Kidney epithelial cell (primary cell): Measurements from ENCODE around the gene PNN. TPM values are rescaled to one million over a fixed set of nuclear protein-coding genes. Genes with fewer than 3 reads are reported as not detected.
"Not testable (repeated sequence)": the region's sequence is repeated elsewhere in the genome, so short reads cannot be mapped to it uniquely, and the experiment has no call there.

Experiments
- DNase-seq: peaks from one replicate; pipeline ENCODE4 v3.0.0-alpha.2; 2010; ENCODE audit warnings: low read depth
- H3K27me3 ChIP-seq: 2 replicates; pipeline ENCODE4 v1.6.0; 2011; ENCODE audit warnings: low read length; ENCODE audit not compliant: control insufficient read depth, insufficient read depth
- H3K36me3 ChIP-seq: 2 replicates; pipeline ENCODE4 v1.5.1; 2011; ENCODE audit warnings: low read length; ENCODE audit not compliant: control insufficient read depth, insufficient read depth
- H3K4me3 ChIP-seq: 2 replicates; pipeline ENCODE4 v1.5.1; 2011; ENCODE audit warnings: low read depth, mild to moderate bottlenecking, control low read depth, low read length
- total RNA-seq: library from RNA; depleted of rRNA; stranded (reverse); fragments of >200 nt; gene quantifications from 2 replicates; pipeline ENCODE4 v1.2.3, GENCODE V29; 2015
- TF ChIP-seq, protein P1 (sequence below): IDR thresholded peaks from 2 replicates; pipeline ENCODE4 v1.5.1; 2011; ENCODE audit warnings: mild to moderate bottlenecking, moderate library complexity, low read length, control low read depth, inconsistent platforms; ENCODE audit not compliant: insufficient read depth, poor library complexity, severe bottlenecking

The PNN gene
- total RNA-seq, 1 donor from 2014 or later = 33.5 TPM

DNA sequence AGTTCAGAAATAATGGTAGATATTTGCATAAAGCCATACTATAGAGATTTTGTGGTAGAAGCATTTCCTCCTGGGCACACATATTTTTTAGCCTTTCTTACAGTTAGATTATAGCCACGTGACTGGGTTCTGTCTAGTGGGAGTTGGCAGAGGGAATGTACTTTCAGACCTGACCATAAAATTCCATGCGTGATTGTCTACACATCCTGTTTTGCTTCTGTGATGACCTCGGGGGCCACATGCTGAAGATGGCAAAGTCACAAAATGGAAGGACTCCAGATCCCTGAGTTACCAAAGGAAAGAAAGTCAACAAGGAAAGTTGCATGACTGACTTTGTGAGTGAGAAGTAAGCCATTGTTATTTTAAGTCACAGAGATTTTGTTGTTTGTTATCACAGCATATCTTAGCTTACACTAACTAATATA lies 44.0 kb downstream of the PNN start:
- no peak overlapping the region for H3K4me3 ChIP-seq
- H3K27me3 ChIP-seq = no peaks in the 10 kb centered on the region
- no peaks in the 10 kb centered on the region for H3K36me3 ChIP-seq
- no peak for DNase-seq
- TF ChIP-seq, protein P1, sequence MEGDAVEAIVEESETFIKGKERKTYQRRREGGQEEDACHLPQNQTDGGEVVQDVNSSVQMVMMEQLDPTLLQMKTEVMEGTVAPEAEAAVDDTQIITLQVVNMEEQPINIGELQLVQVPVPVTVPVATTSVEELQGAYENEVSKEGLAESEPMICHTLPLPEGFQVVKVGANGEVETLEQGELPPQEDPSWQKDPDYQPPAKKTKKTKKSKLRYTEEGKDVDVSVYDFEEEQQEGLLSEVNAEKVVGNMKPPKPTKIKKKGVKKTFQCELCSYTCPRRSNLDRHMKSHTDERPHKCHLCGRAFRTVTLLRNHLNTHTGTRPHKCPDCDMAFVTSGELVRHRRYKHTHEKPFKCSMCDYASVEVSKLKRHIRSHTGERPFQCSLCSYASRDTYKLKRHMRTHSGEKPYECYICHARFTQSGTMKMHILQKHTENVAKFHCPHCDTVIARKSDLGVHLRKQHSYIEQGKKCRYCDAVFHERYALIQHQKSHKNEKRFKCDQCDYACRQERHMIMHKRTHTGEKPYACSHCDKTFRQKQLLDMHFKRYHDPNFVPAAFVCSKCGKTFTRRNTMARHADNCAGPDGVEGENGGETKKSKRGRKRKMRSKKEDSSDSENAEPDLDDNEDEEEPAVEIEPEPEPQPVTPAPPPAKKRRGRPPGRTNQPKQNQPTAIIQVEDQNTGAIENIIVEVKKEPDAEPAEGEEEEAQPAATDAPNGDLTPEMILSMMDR = no peak

DNA sequence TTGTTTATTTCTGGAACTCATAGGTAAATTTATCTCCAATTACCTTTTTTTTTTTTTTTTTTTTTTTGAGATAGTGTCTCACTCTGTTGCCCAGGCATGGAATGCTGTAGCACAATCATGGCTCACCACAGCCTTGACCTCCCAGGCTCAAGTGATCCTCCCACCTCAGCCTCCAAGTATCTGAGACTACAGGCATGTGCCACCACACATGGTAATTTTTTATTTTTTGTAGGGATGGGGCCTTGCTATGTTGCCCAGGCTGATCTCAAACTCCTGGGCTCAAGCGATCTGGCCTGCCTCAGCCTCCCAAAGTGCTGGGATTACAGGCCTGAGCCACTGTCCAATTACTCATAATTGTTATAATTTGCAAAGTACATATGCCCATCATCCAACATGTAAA lies 45.4 kb downstream of the PNN start:
- DNase-seq, H3K36me3 ChIP-seq, H3K27me3 ChIP-seq, H3K4me3 ChIP-seq: not testable (repeated sequence)

DNA sequence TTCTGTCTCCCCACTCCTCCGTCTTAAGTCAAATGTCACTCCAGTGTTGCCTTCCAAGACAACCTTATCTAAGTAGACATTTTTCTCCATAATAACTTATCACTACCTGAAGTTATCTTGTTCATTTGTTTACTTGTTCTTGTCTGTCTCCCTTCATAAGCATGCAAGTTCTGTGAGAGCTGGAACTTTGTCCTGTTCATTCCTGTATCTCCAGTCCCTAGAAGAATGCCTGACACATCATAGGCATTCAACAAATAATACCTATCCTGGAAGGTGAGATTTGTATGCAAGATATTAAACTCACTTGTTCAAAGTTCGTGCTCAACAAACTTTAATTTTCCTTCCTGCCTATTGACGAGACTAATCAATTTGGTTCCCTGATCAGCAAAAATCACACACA lies 53.0 kb downstream of the PNN start:
- TF ChIP-seq, protein P1 = no peak
- no peak overlapping the region for H3K4me3 ChIP-seq
- no peaks in the 10 kb centered on the region for H3K27me3 ChIP-seq
- DNase-seq = no peak
- no peaks in the 10 kb centered on the region for H3K36me3 ChIP-seq

DNA sequence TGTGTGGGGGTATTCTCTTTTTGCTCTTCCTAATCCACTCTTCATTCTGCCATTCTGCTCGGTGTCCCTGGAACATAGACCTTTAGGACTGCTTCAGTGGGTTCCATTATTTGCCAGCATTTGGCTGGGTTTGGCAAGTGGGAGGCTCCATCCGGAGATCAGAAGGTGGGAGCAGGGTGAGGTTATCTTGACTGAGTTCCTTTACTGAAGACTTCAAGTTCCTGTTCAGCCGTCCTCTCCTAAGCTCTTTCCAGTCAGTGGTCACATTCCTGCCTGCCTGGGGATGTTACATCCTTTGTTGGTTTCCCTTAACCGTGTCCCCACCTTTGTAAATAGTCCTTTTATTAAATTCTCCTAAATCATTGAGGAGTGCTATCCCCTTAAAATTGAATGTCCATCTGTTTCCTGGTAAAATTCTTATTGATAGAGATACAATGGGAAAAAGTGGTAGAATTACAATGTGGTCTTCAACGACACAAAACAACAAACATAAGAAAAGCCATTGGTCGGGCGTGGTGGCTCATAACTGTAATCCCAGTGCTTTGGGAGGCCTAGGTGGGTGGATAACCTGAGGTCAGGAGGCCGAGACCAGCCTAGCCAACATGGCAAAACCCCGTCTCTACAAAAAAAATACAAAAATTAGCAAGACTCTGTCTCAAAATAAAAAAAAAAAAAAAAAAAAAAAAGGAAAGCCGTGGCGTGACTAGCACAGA lies 53.6 kb downstream of the PNN start:
- Histone ChIP-seq H3K27me3 (no peaks in the 10 kb centered on the region), H3K36me3 (no peaks in the 10 kb centered on the region), H3K4me3 (no peak overlapping the region)
- no peak for DNase-seq
- TF ChIP-seq, protein P1 = no peak

DNA sequence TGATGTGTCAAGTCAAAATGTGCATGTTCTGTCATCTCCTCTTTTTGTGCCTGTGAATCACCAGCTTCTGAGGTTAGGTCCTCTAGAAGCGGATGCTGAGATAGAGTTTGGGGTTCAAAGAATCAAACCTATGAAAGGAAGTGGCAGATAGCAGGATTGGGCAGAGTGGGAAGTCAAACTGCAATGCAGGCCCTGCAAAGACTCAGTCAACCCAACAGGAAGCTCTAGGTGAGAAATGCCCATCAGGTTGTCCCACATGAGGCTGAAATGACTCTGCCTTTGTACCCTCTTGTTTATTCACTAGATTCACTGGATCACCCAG lies 54.1 kb downstream of the PNN start:
- no peak overlapping the region for H3K4me3 ChIP-seq
- H3K27me3 ChIP-seq = no peaks in the 10 kb centered on the region
- DNase-seq = no peak
- TF ChIP-seq, protein P1 = no peak
- H3K36me3 ChIP-seq = no peaks in the 10 kb centered on the region

DNA sequence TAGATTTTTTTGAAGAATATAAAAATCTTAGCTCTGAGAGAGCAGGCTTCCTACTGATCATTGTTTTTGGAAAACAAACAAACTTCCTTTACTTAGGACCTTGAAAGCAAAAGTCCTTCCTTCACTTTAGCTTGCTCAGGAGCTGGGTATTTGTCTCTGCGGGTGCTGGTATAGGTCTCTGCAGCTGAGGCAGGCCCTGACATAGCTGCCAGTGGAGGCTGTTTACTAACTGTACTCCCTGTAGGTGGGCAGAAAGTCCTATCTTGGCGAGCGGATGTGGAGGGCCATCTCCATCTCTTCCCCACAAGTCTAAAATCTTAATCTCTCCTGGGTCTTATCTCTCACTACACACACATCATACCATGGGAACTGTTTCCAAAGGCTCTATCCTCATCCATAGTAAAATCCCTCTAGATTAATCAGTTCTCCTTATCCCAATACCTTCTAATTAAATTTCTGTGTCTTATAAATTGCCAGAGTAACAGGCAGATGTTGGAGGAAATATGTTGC lies 54.6 kb downstream of the PNN start:
- DNase-seq = no peak
- no peaks in the 10 kb centered on the region for H3K27me3 ChIP-seq
- no peaks in the 10 kb centered on the region for H3K36me3 ChIP-seq
- TF ChIP-seq, protein P1 = no peak
- no peak overlapping the region for H3K4me3 ChIP-seq
